ENCODE results near the gene UBE2G1. TPM values are rescaled to one million over a fixed set of nuclear protein-coding genes. Genes with fewer than 3 reads are reported as not detected.

Gene UBE2G1
- total RNA-seq, 2 donors from 2014 or later = 64.2 to 64.3 TPM

- Mint-ChIP-seq H3K9me3 (no peaks in the 10 kb centered on the region), H3K4me1 (ENCODE audit: low read depth) (peaks cover 17% of the 10 kb centered on the region), H3K27ac (no peak overlapping the region), H3K36me3 (ENCODE audit: insufficient read depth in 2 of 2) (peaks cover 0 to 6% of the 10 kb centered on the region in 2 donors), H3K4me3 (no peak overlapping the region), H3K27me3 (ENCODE audit: low read depth) (no peaks in the 10 kb centered on the region)
- ATAC-seq (replicated peaks in 1 of 2) = no peak
- no peak for DNase-seq
These were observed 65.4 kb downstream of the UBE2G1 start for GRCh38 chr17:4301066-4301465.

GRCh38 chr17:4297351-4297750, 69.1 kb downstream of the UBE2G1 start:
- no peak for ATAC-seq (replicated peaks in 1 of 2)
- Mint-ChIP-seq H3K27ac (peak overlapping the region; percentile 41), H3K27me3 (ENCODE audit: low read depth) (no peaks in the 10 kb centered on the region), H3K9me3 (no peaks in the 10 kb centered on the region), H3K36me3 (ENCODE audit: insufficient read depth in 2 of 2) (peaks cover 0 to 3% of the 10 kb centered on the region in 2 donors), H3K4me1 (ENCODE audit: low read depth) (peaks cover 11% of the 10 kb centered on the region), H3K4me3 (no peak overlapping the region)
- DNase-seq = no peak

- Mint-ChIP-seq H3K27ac (no peak overlapping the region), H3K36me3 (ENCODE audit: insufficient read depth in 2 of 2) (peaks cover 0 to 2% of the 10 kb centered on the region in 2 donors), H3K27me3 (ENCODE audit: low read depth) (no peaks in the 10 kb centered on the region), H3K4me1 (ENCODE audit: low read depth) (peaks cover 4% of the 10 kb centered on the region), H3K9me3 (no peaks in the 10 kb centered on the region), H3K4me3 (no peak overlapping the region)
- ATAC-seq (replicated peaks in 1 of 2) (no peak), DNase-seq (no peak)
These were observed 70.8 kb downstream of the UBE2G1 start for GRCh38 chr17:4295686-4296085.

- ATAC-seq (replicated peaks in 1 of 2) = no peak
- DNase-seq = no peak
- H3K9me3 Mint-ChIP-seq = no peaks in the 10 kb centered on the region
- peak overlapping the region; percentile 84 for H3K27ac Mint-ChIP-seq
- peaks cover 4% of the 10 kb centered on the region for H3K4me1 Mint-ChIP-seq (ENCODE audit: low read depth)
- no peak overlapping the region for H3K4me3 Mint-ChIP-seq
- H3K27me3 Mint-ChIP-seq (ENCODE audit: low read depth) = no peaks in the 10 kb centered on the region
- peaks cover 0 to 2% of the 10 kb centered on the region in 2 donors for H3K36me3 Mint-ChIP-seq (ENCODE audit: insufficient read depth in 2 of 2)
These were observed 72.9 kb downstream of the UBE2G1 start for GRCh38 chr17:4293572-4293971.

- no peak overlapping the region for H3K4me3 Mint-ChIP-seq
- no peaks in the 10 kb centered on the region for H3K27me3 Mint-ChIP-seq (ENCODE audit: low read depth)
- no peak for DNase-seq
- no peaks in the 10 kb centered on the region for H3K9me3 Mint-ChIP-seq
- peaks cover 0 to 2% of the 10 kb centered on the region in 2 donors for H3K36me3 Mint-ChIP-seq (ENCODE audit: insufficient read depth in 2 of 2)
- no peak for ATAC-seq (replicated peaks in 1 of 2)
- peaks cover 5% of the 10 kb centered on the region for H3K4me1 Mint-ChIP-seq (ENCODE audit: low read depth)
- peak overlapping the region; percentile 54 for H3K27ac Mint-ChIP-seq
These were observed 78.8 kb downstream of the UBE2G1 start for GRCh38 chr17:4287710-4288109.

GRCh38 chr17:4276514-4276913, 90.0 kb downstream of the UBE2G1 start:
- DNase-seq (no peak), ATAC-seq (replicated peaks in 1 of 2) (no peak)
- Mint-ChIP-seq H3K9me3 (no peaks in the 10 kb centered on the region), H3K4me1 (ENCODE audit: low read depth) (peaks cover 8% of the 10 kb centered on the region), H3K4me3 (no peak overlapping the region), H3K27me3 (ENCODE audit: low read depth) (no peaks in the 10 kb centered on the region), H3K36me3 (ENCODE audit: insufficient read depth in 2 of 2) (peaks cover 4 to 7% of the 10 kb centered on the region in 2 donors), H3K27ac (no peak overlapping the region)

GRCh38 chr17:4272972-4273368, 93.5 kb downstream of the UBE2G1 start:
- DNase-seq (no peak), ATAC-seq (replicated peaks in 1 of 2) (no peak)
- Mint-ChIP-seq H3K27me3 (ENCODE audit: low read depth) (no peaks in the 10 kb centered on the region), H3K36me3 (ENCODE audit: insufficient read depth in 2 of 2) (peaks cover 0 to 4% of the 10 kb centered on the region in 2 donors), H3K4me1 (ENCODE audit: low read depth) (peaks cover 8% of the 10 kb centered on the region), H3K9me3 (no peaks in the 10 kb centered on the region), H3K4me3 (no peak overlapping the region), H3K27ac (peak overlapping the region; percentile 66)

- Mint-ChIP-seq H3K27ac (peak overlapping the region; percentile 66), H3K36me3 (ENCODE audit: insufficient read depth in 2 of 2) (peaks cover 0 to 4% of the 10 kb centered on the region in 2 donors), H3K4me3 (no peak overlapping the region), H3K4me1 (ENCODE audit: low read depth) (peaks cover 8% of the 10 kb centered on the region), H3K27me3 (ENCODE audit: low read depth) (no peaks in the 10 kb centered on the region), H3K9me3 (no peaks in the 10 kb centered on the region)
- ATAC-seq (replicated peaks in 1 of 2) (no peak), DNase-seq (no peak)
These were observed 94.1 kb downstream of the UBE2G1 start for GRCh38 chr17:4272213-4272971.

GRCh38 chr17:4270736-4271135, 95.7 kb downstream of the UBE2G1 start:
- H3K36me3 Mint-ChIP-seq (ENCODE audit: insufficient read depth in 2 of 2) = peaks cover 2% of the 10 kb centered on the region in 2 donors
- H3K27me3 Mint-ChIP-seq (ENCODE audit: low read depth) = no peaks in the 10 kb centered on the region
- ATAC-seq (replicated peaks in 1 of 2) (no peak), DNase-seq (no peak)
- H3K27ac Mint-ChIP-seq = peak overlapping the region; percentile 35
- no peaks in the 10 kb centered on the region for H3K4me1 Mint-ChIP-seq (ENCODE audit: low read depth)
- H3K4me3 Mint-ChIP-seq = no peak overlapping the region
- no peaks in the 10 kb centered on the region for H3K9me3 Mint-ChIP-seq

GRCh38 chr17:4269915-4270314, 96.6 kb downstream of the UBE2G1 start:
- Mint-ChIP-seq H3K4me3 (no peak overlapping the region), H3K4me1 (ENCODE audit: low read depth) (peaks cover 4% of the 10 kb centered on the region), H3K9me3 (no peaks in the 10 kb centered on the region), H3K36me3 (ENCODE audit: insufficient read depth in 2 of 2) (peaks cover 1 to 2% of the 10 kb centered on the region in 2 donors), H3K27me3 (ENCODE audit: low read depth) (no peaks in the 10 kb centered on the region), H3K27ac (no peak overlapping the region)
- DNase-seq (no peak), ATAC-seq (replicated peaks in 1 of 2) (no peak)

- H3K4me1 Mint-ChIP-seq (ENCODE audit: low read depth) = peaks cover 23% of the 10 kb centered on the region
- H3K27me3 Mint-ChIP-seq (ENCODE audit: low read depth) = no peaks in the 10 kb centered on the region
- no peaks in the 10 kb centered on the region for H3K9me3 Mint-ChIP-seq
- DNase-seq = no peak
- H3K27ac Mint-ChIP-seq = no peak overlapping the region
- H3K36me3 Mint-ChIP-seq (ENCODE audit: insufficient read depth in 2 of 2) = peaks cover 2 to 5% of the 10 kb centered on the region in 2 donors
- no peak for ATAC-seq (replicated peaks in 1 of 2)
- H3K4me3 Mint-ChIP-seq = no peak overlapping the region
These were observed 99.1 kb downstream of the UBE2G1 start for GRCh38 chr17:4267402-4267801.

GRCh38 chr17:4266550-4266949, 99.9 kb downstream of the UBE2G1 start:
- Mint-ChIP-seq H3K27me3 (ENCODE audit: low read depth) (no peaks in the 10 kb centered on the region), H3K27ac (no peak overlapping the region), H3K4me1 (ENCODE audit: low read depth) (peaks cover 31% of the 10 kb centered on the region), H3K9me3 (no peaks in the 10 kb centered on the region), H3K36me3 (ENCODE audit: insufficient read depth in 2 of 2) (peaks cover 3 to 4% of the 10 kb centered on the region in 2 donors), H3K4me3 (no peak overlapping the region)
- ATAC-seq (replicated peaks in 1 of 2) (no peak), DNase-seq (no peak)

GRCh38 chr17:4263282-4264215, 102.9 kb downstream of the UBE2G1 start, which contains the start of gene ANKFY1:
TSS of gene ANKFY1 (minus strand) at chr17:4263979. CDS start at chr17:4263941, 38 bp downstream.
- Mint-ChIP-seq H3K27ac (peak within 1 kb of the TSS; percentile 97), H3K36me3 (ENCODE audit: insufficient read depth in 2 of 2) (peaks cover 10 to 17% of the 10 kb centered on the region in 2 donors), H3K9me3 (peaks cover 4 to 6% of the 10 kb centered on the region in 2 donors)

More at GRCh38 chr17:4263282-4264215, 102.9 kb downstream of the UBE2G1 start, which contains the start of gene ANKFY1:
- Mint-ChIP-seq H3K4me3 (peak within 1 kb of the TSS; percentile 96 to 98), H3K4me1 (ENCODE audit: low read depth) (peaks cover 34% of the 10 kb centered on the region), H3K27me3 (ENCODE audit: low read depth) (no peaks in the 10 kb centered on the region)
- ATAC-seq (replicated peaks in 1 of 2) (peak; percentile 96), DNase-seq (peak; percentile 98 to 99)

Measured in activated T-cell treated with anti-CD3 and anti-CD28 coated beads, Interleukin-2, amount 50 U/mL, for 72 hours (primary cell).